H1 (cell line): Measurements from ENCODE around the gene RPP25L. TPM values are rescaled to one million over a fixed set of nuclear protein-coding genes. Genes with fewer than 3 reads are reported as not detected.

Source experiments
- CTCF ChIA-PET: fragments of 300-600 bp; sonication (Branson Sonifier 250); formaldehyde crosslinking; loops from one replicate; lab custom pipeline; 2021; ENCODE audit not compliant: partially characterized antibody; lab: Charles Lee
- POLR2A ChIA-PET: fragments of 300-600 bp; sonication (Branson Sonifier 250); formaldehyde crosslinking; loops from one replicate; lab custom pipeline; 2021; ENCODE audit warnings: inconsistent platforms; ENCODE audit not compliant: partially characterized antibody; lab: Charles Lee
- DNase-seq, 2 experiments: peaks; one replicate each; pipeline versions ENCODE4 v3.0.0 to v3.0.0-alpha.2; 2010 to 2022; ENCODE audit warnings: low spot score in 2 of 2, low read depth in 1 of 2, mixed read lengths in 1 of 2
- FAIRE-seq: peaks from 2 replicates; lab custom pipeline; 2011; peaks lifted over from hg19 to GRCh38; lab: Jason Lieb, UNC
- H2AFZ ChIP-seq: 2 replicates; pipeline ENCODE4 v1.8.1; 2012; ENCODE audit warnings: low read length, inconsistent platforms
- H2AK5ac ChIP-seq: 2 replicates; pipeline ENCODE4 v1.6.1; 2013; ENCODE audit warnings: low read depth, low read length
- H2BK120ac ChIP-seq: replicated peaks from 2 replicates; pipeline ENCODE3; 2013; ENCODE audit warnings: low read depth, low read length, inconsistent platforms
- H2BK12ac ChIP-seq: 2 replicates; pipeline ENCODE4 v1.6.1; 2013; ENCODE audit warnings: low read depth, low read length
- H2BK15ac ChIP-seq: 2 replicates; pipeline ENCODE4 v1.6.1; 2013; ENCODE audit warnings: low read length
- H2BK20ac ChIP-seq: 2 replicates; pipeline ENCODE4 v1.6.1; 2013; ENCODE audit warnings: low read length
- H2BK5ac ChIP-seq: 2 replicates; pipeline ENCODE4 v1.6.1; 2013; ENCODE audit warnings: low read depth, low read length
- H3K14ac ChIP-seq: 2 replicates; pipeline ENCODE4 v1.6.1; 2013; ENCODE audit warnings: inconsistent platforms; ENCODE audit not compliant: insufficient read length
- H3K18ac ChIP-seq: 2 replicates; pipeline ENCODE4 v1.6.1; 2013; ENCODE audit warnings: low read length; ENCODE audit errors: extremely low read depth
- H3K23ac ChIP-seq: 2 replicates; pipeline ENCODE4 v1.6.1; 2013; ENCODE audit warnings: inconsistent platforms; ENCODE audit not compliant: insufficient read length
- H3K23me2 ChIP-seq: 2 replicates; pipeline ENCODE4 v1.6.1; 2013; ENCODE audit warnings: low read depth, low read length
- H3K27ac ChIP-seq: 2 replicates; pipeline ENCODE4 v1.6.1; 2011; ENCODE audit warnings: low read depth, low read length, inconsistent platforms
- H3K27me3 ChIP-seq, 4 experiments: replicated peaks in 1 of 4; 1 replicate in 1 of 4; 2 replicates in 3 of 4; pipeline versions ENCODE4 v1.6.1 to v1.8.1; 2011 to 2013; ENCODE audit warnings: low read length in 3 of 4, mild to moderate bottlenecking in 3 of 4, inconsistent platforms in 2 of 4, mixed read lengths in 2 of 4, moderate library complexity in 1 of 4; ENCODE audit not compliant: control insufficient read depth in 3 of 4, insufficient read depth in 3 of 4; ENCODE audit errors: extremely low read depth in 1 of 4
- H3K36me3 ChIP-seq, 4 experiments: 2 replicates each; pipeline versions ENCODE4 v1.6.1 to v1.8.1; 2011 to 2013; ENCODE audit warnings: mild to moderate bottlenecking in 4 of 4, low read length in 3 of 4, moderate library complexity in 2 of 4, control low read depth in 1 of 4, inconsistent platforms in 1 of 4; ENCODE audit not compliant: insufficient read depth in 4 of 4, control insufficient read depth in 2 of 4
- H3K4ac ChIP-seq: replicated peaks from 2 replicates; pipeline ENCODE3; 2013; ENCODE audit warnings: low read length, low read depth, mixed read lengths, inconsistent platforms; ENCODE audit not compliant: insufficient read length
- H3K4me1 ChIP-seq, 4 experiments: replicated peaks in 1 of 4; 1 replicate in 1 of 4; 2 replicates in 3 of 4; pipeline versions ENCODE4 v1.6.1 to v1.8.1; 2011 to 2013; ENCODE audit warnings: low read length in 3 of 4, inconsistent platforms in 2 of 4, mixed read lengths in 1 of 4; ENCODE audit not compliant: insufficient read depth in 4 of 4, control insufficient read depth in 3 of 4
- H3K4me2 ChIP-seq, 2 experiments: 2 replicates each; pipeline versions ENCODE4 v1.6.1 to v1.8.1; 2011 to 2013; ENCODE audit warnings: low read depth in 2 of 2, low read length in 2 of 2, control low read depth in 1 of 2, inconsistent platforms in 1 of 2, mild to moderate bottlenecking in 1 of 2; ENCODE audit not compliant: insufficient read depth in 1 of 2
- H3K4me3 ChIP-seq, 4 experiments: fragments of 200-600, 300-600 bp in 1 of 4; sonication (generic), shearing (Covaris generic), sonication (Bioruptor Twin) in 1 of 4; 2 replicates each; pipeline versions ENCODE4 v1.5.1 to v1.8.1; 2011 to 2016; ENCODE audit warnings: low read length in 4 of 4, low read depth in 3 of 4, control low read depth in 2 of 4, inconsistent platforms in 2 of 4, mild to moderate bottlenecking in 2 of 4, mixed read lengths in 1 of 4, moderate library complexity in 1 of 4; ENCODE audit not compliant: insufficient read depth in 2 of 4; ENCODE audit errors: extremely low read depth in 1 of 4
- H3K56ac ChIP-seq: replicated peaks from 2 replicates; pipeline ENCODE3; 2013; ENCODE audit warnings: low read depth, mild to moderate bottlenecking, mixed read lengths, low read length, inconsistent platforms; ENCODE audit not compliant: insufficient read length
- H3K79me1 ChIP-seq: 2 replicates; pipeline ENCODE4 v1.6.1; 2013; ENCODE audit warnings: low read depth, low read length, control low read depth
- H3K79me2 ChIP-seq, 2 experiments: 2 replicates each; pipeline versions ENCODE4 v1.6.1 to v1.8.1; 2012 to 2013; ENCODE audit warnings: low read length in 2 of 2, mild to moderate bottlenecking in 2 of 2, inconsistent platforms in 1 of 2; ENCODE audit not compliant: insufficient read depth in 2 of 2, control insufficient read depth in 1 of 2
- H3K9ac ChIP-seq, 4 experiments: replicated peaks in 1 of 4; 1 replicate in 1 of 4; 2 replicates in 3 of 4; pipeline versions ENCODE4 v1.6.1 to v1.8.1; 2011 to 2013; ENCODE audit warnings: low read depth in 3 of 4, low read length in 3 of 4, control low read depth in 2 of 4, mild to moderate bottlenecking in 2 of 4, moderate library complexity in 2 of 4, inconsistent platforms in 1 of 4; ENCODE audit errors: extremely low read depth in 1 of 4
- H3K9me3 ChIP-seq, 2 experiments: 2 replicates each; pipeline versions ENCODE4 v1.6.1 to v1.8.1; 2012 to 2013; ENCODE audit warnings: mild to moderate bottlenecking in 2 of 2, moderate library complexity in 2 of 2, control low read depth in 1 of 2, inconsistent platforms in 1 of 2, low read depth in 1 of 2, low read length in 1 of 2, mixed read lengths in 1 of 2; ENCODE audit not compliant: insufficient read depth in 2 of 2
- H4K20me1 ChIP-seq, 2 experiments: replicated peaks in 1 of 2; 2 replicates each; pipeline versions ENCODE3 to v1.8.1; 2011 to 2013; ENCODE audit warnings: inconsistent platforms in 2 of 2, low read length in 2 of 2, mild to moderate bottlenecking in 1 of 2; ENCODE audit not compliant: insufficient read depth in 2 of 2, control insufficient read depth in 1 of 2
- H4K5ac ChIP-seq: 2 replicates; pipeline ENCODE4 v1.6.1; 2013; ENCODE audit warnings: low read length, low read depth, mixed read lengths, inconsistent platforms; ENCODE audit not compliant: insufficient read length
- H4K8ac ChIP-seq: 2 replicates; pipeline ENCODE4 v1.8.0; 2013; ENCODE audit warnings: mild to moderate bottlenecking, moderate library complexity, low read length, inconsistent platforms; ENCODE audit not compliant: insufficient read depth; ENCODE audit errors: extremely low read depth
- H4K91ac ChIP-seq: replicated peaks from 2 replicates; pipeline ENCODE3; 2013; ENCODE audit warnings: low read length, mixed read lengths, inconsistent platforms; ENCODE audit not compliant: insufficient read length
- ASH2L ChIP-seq: fragments of 200-600, 300-600 bp; sonication (generic); IDR thresholded peaks from one replicate; pipeline ENCODE4 v1.7.1; 2017; ENCODE audit warnings: low read length
- CBX5 ChIP-seq: fragments of 300-800, 300-1000 bp; sonication (generic); IDR thresholded peaks from 2 replicates; pipeline ENCODE4 v1.7.1; 2016; ENCODE audit warnings: antibody characterized with exemption, low read length, low read depth
- EZH2 ChIP-seq: fragments of 200-600 bp; sonication (generic); IDR thresholded peaks from 2 replicates; pipeline ENCODE4 v1.7.1; 2012; ENCODE audit warnings: low read depth, mild to moderate bottlenecking, moderate library complexity, low read length, inconsistent platforms; ENCODE audit not compliant: severe bottlenecking
- SIN3A ChIP-seq, 2 experiments: IDR thresholded peaks in 1 of 2; conservative IDR thresholded peaks in 1 of 2; 2 replicates each; pipeline ENCODE4 v1.6.1; 2011 to 2012; ENCODE audit warnings: low read length in 2 of 2, improper control_type of control experiment in 1 of 2, low read depth in 1 of 2, mild to moderate bottlenecking in 1 of 2
- TAF7 ChIP-seq: optimal IDR thresholded peaks from 2 replicates; pipeline ENCODE3; 2011; ENCODE audit warnings: low read depth, mild to moderate bottlenecking, inconsistent platforms, low read length, moderate library complexity, borderline replicate concordance
- TCF12 ChIP-seq: IDR thresholded peaks from 2 replicates; pipeline ENCODE4 v1.6.1; 2011; ENCODE audit warnings: low read depth, mild to moderate bottlenecking, low read length
- TEAD4 ChIP-seq: IDR thresholded peaks from 2 replicates; pipeline ENCODE4 v1.6.1; 2012; ENCODE audit warnings: low read depth, low read length, inconsistent platforms, mixed read lengths
- YY1 ChIP-seq: IDR thresholded peaks from 2 replicates; pipeline ENCODE4 v1.6.1; 2011; ENCODE audit warnings: low read depth, mild to moderate bottlenecking, low read length
- WGBS, 2 experiments: shearing (Covaris generic) in 1 of 2; methylation state at CpG; one replicate each; pipeline versions ENCODE4 v1.1.6 to v1.1.7; 2013 to 2015; ENCODE audit warnings: low lambda C conversion rate in 2 of 2, mixed read lengths in 2 of 2, inconsistent platforms in 1 of 2, low coverage in 1 of 2, missing lambda C conversion rate in 1 of 2; ENCODE audit not compliant: insufficient replicate concordance in 2 of 2, insufficient coverage in 1 of 2, insufficient read length in 1 of 2; ENCODE audit errors: extremely low coverage in 1 of 2, missing lambda C conversion rate in 1 of 2; 5-methylcytosine and 5-hydroxymethylcytosine counted together
- polyA plus RNA-seq, 7 experiments: library from polyadenylated mRNA; depleted of rRNA in 3 of 7; stranded (reverse) in 5 of 7; unstranded in 2 of 7; fragments of >200 nt in 5 of 7; fragments of 200-250 nt in 2 of 7; gene quantifications; 1 replicate in 5 of 7; 2 replicates in 1 of 7; 4 replicates in 1 of 7; pipeline versions ENCODE4 v1.2.1 to v1.2.3, GENCODE V29; 2011 to 2013; ENCODE audit warnings: missing spikeins in 2 of 7, mixed read lengths in 2 of 7
- total RNA-seq: library from RNA; stranded (reverse); fragmentation: NEBNext Ultra II Directional; extraction: Animal tissue kit (Norgen Biotek cat#: 25700); gene quantifications from 2 replicates; pipeline ENCODE4 v1.2.1, GENCODE V29; 2021
- TF ChIP-seq, protein P1 (sequence below): IDR thresholded peaks from 2 replicates; pipeline ENCODE4 v1.6.1; 2012; ENCODE audit warnings: inconsistent platforms
- TF ChIP-seq, protein P2 (sequence below), 3 experiments: IDR thresholded peaks; 1 replicate in 2 of 3; 2 replicates in 1 of 3; pipeline versions ENCODE4 v1.5.1 to v1.6.1; 2011; ENCODE audit warnings: low read length in 3 of 3, mild to moderate bottlenecking in 3 of 3, inconsistent platforms in 2 of 3, low read depth in 1 of 3, moderate library complexity in 1 of 3; ENCODE audit not compliant: insufficient read depth in 1 of 3; ENCODE audit errors: control extremely low read depth in 1 of 3

RPP25L gene
- total and polyA plus RNA-seq, 2 of the 8 experiments (the other 6 are each of a cell fraction or from before 2014, with no cell fraction given) = 21.6 to 75.0 TPM

DNA sequence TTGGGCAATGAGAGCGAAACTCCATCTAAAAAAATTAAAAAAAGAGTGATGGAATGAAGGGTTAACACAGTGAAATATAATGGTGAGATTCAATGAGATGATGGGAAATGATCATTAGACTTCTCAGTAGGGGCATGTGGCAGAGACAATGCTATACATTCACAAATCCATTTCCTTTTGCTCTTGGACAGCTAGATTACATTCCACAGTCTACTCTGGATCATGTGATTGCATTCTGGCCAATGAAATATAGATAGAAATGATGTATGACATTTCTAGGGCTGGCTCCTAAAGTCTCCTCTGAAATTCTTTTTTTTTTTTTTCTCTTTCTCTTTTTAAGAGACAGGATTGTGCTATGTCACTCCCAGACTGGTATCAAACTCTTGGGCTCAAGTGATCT is 30.8 kb upstream of the RPP25L start:
- CTCF ChIA-PET = interaction anchor here (0.8 to 18.5 kb wide), 6 partner anchors 6 to 81 kb away, joined by 3 to 401 read pairs (median 57); partner anchors contain the start of genes CCL27, IL11RA, RPP25L and SIGMAR1
- no peak overlapping the region for H3K56ac ChIP-seq
- H3K4me2 ChIP-seq = no peak overlapping the region
- H3K79me2 ChIP-seq = peaks cover 0 to 4% of the 10 kb centered on the region in 2 experiments; a peak in 1 of 4 replicates
- H3K14ac ChIP-seq = no peak overlapping the region
- H2AK5ac ChIP-seq = no peak overlapping the region
- no peak overlapping the region for H2BK12ac ChIP-seq
- FAIRE-seq = no peak
- H2BK20ac ChIP-seq = no peak overlapping the region
- no peak overlapping the region for H3K4ac ChIP-seq
- no peak overlapping the region for H2AFZ ChIP-seq
- H2BK120ac ChIP-seq = no peak overlapping the region
- H2BK15ac ChIP-seq = no peak overlapping the region
- no peaks in the 10 kb centered on the region; a peak in 1 of 7 replicates for H3K27me3 ChIP-seq
- H3K36me3 ChIP-seq = no peaks in the 10 kb centered on the region; a peak in 1 of 8 replicates
- peaks cover 4% of the 10 kb centered on the region; the same call in 1 of the 2 replicates for H3K79me1 ChIP-seq
- no peak overlapping the region for H2BK5ac ChIP-seq
- H3K9ac ChIP-seq = no peak overlapping the region
- no peak overlapping the region for H3K23ac ChIP-seq
- 85% methylated on average over 1 of the region's 1 CpG; no CpG with 5 or more reads in 1 of the 2 experiments for WGBS, 2 experiments
- H3K27ac ChIP-seq = no peak overlapping the region
- peaks cover 2 to 8% of the 10 kb centered on the region in 2 experiments for H4K20me1 ChIP-seq
- H3K9me3 ChIP-seq = no peaks in the 10 kb centered on the region
- H3K4me1 ChIP-seq = peaks cover 7 to 21% (median 13%) of the 10 kb centered on the region in 4 experiments
- no peak for DNase-seq
- no peak overlapping the region for H3K18ac ChIP-seq
- no peak overlapping the region for H4K91ac ChIP-seq
- no peak overlapping the region for H3K4me3 ChIP-seq
- H3K23me2 ChIP-seq = peaks cover 11% of the 10 kb centered on the region; the same call in 1 of the 2 replicates
- no peak overlapping the region for H4K5ac ChIP-seq
- POLR2A ChIA-PET = interaction anchor here (1.2 kb wide), 1 partner anchor 11 kb away, joined by 3 read pairs; no protein-coding TSS in a partner anchor
- no peak overlapping the region for H4K8ac ChIP-seq
- TF ChIP-seq TEAD4 (no peak), SIN3A (conservative IDR thresholded peaks at IDR 0.05 in 1 of 2, IDR thresholded peaks at IDR 0.05 in 1 of 2; ENCODE audit: low read depth in 1 of 2, low read length in 2 of 2) (no peak), EZH2 (no peak), YY1 (no peak), ASH2L (no peak), CBX5 (no peak), TCF12 (no peak), TAF7 (no peak)
- TF ChIP-seq, protein P1, sequence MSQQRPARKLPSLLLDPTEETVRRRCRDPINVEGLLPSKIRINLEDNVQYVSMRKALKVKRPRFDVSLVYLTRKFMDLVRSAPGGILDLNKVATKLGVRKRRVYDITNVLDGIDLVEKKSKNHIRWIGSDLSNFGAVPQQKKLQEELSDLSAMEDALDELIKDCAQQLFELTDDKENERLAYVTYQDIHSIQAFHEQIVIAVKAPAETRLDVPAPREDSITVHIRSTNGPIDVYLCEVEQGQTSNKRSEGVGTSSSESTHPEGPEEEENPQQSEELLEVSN = no peak
- TF ChIP-seq, protein P2, sequence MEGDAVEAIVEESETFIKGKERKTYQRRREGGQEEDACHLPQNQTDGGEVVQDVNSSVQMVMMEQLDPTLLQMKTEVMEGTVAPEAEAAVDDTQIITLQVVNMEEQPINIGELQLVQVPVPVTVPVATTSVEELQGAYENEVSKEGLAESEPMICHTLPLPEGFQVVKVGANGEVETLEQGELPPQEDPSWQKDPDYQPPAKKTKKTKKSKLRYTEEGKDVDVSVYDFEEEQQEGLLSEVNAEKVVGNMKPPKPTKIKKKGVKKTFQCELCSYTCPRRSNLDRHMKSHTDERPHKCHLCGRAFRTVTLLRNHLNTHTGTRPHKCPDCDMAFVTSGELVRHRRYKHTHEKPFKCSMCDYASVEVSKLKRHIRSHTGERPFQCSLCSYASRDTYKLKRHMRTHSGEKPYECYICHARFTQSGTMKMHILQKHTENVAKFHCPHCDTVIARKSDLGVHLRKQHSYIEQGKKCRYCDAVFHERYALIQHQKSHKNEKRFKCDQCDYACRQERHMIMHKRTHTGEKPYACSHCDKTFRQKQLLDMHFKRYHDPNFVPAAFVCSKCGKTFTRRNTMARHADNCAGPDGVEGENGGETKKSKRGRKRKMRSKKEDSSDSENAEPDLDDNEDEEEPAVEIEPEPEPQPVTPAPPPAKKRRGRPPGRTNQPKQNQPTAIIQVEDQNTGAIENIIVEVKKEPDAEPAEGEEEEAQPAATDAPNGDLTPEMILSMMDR (IDR thresholded peaks at IDR 0.05; ENCODE audit: control extremely low read depth in 1 of 3, insufficient read depth in 1 of 3, low read depth in 1 of 3, low read length in 3 of 3) = no peak
